Measurements from ENCODE around the gene UNC5CL.
A peak's percentile ranks its signal among the peaks of the same experiment; 100 is the strongest.

Gene UNC5CL

DNA sequence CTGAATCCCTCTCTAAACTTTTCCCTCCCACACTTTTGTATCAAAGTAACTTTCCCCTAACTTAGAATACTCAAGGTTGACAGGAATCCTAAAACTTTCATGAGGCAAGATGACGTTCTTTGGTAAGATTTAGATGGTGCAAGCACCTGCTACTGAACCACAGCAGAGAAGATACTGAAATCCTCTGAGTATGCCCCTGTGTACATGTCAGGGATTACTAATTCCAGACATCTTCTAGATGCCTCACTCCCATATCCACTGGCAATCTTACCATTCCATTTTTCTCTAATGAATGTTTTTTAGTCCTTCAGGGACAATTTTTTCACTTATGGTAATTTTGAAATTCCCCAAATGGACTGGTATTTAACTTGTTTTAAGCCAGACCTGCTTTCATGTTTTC is 23.0 kb upstream of the UNC5CL start:
- no peak for DNase-seq (ENCODE audit: low spot score)

GRCh38 chr6:41061196-41061726 is 22.2 kb upstream of the UNC5CL start:
- DNase-seq (ENCODE audit: low spot score), result no peak

DNA sequence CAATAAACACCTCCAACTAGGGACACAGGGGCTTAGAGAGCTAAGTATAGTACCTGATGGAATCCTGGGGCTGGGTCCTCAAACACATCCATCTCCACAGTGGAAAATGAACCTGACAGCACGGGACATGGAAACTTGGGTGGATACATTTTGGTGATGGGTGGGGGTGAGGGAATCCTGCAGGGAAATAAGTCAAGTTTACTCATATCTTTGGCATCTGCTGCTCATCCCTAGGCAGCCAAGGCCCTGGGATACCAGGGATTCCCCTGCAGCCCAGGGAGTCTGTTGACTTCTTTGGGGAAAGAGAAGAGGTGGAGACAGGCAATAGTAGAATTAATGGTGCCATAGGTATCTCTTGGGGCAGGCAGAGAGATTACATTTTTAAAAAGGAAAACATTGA is 20.5 kb upstream of the UNC5CL start:
- DNase-seq (ENCODE audit: low spot score), result no peak

GRCh38 chr6:41058783-41059181 is 19.8 kb upstream of the UNC5CL start:
- no peak for DNase-seq (ENCODE audit: low spot score)

- no peak for DNase-seq (ENCODE audit: low spot score)
Observed at GRCh38 chr6:41056768-41057490, 17.9 kb upstream of the UNC5CL start.

DNA sequence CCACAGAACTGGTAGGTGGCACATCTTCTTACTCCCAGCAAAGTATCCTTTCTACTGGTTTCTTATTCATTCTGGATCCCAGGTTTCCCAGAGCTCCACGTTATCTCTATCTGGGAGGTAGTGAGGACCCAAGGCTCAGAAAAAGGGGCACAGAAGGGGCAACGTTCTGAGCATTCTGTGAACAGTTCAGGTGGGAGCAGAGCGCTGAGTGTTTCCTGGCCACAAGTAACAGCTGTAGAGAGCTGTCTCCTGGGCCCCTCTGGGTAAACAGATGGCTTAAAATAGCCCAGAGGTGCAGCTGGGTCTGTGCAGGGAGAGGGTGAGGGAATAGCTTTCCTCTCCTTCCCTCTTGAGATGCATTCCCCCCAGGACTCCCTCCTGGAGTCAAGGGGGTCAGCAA is 16.1 kb upstream of the UNC5CL start:
- DNase-seq (ENCODE audit: low spot score), result no peak

GRCh38 chr6:41054511-41054910 is 15.5 kb upstream of the UNC5CL start:
- DNase-seq (ENCODE audit: low spot score), result no peak

- no peak for DNase-seq (ENCODE audit: low spot score)
Observed at GRCh38 chr6:41053041-41053440, 14.0 kb upstream of the UNC5CL start, which contains the start of gene APOBEC2. Gene APOBEC2, plus strand, starts transcription at chr6:41053202. Its CDS starts 146 bp downstream, at chr6:41053348.

GRCh38 chr6:41051873-41052272 is 12.9 kb upstream of the UNC5CL start:
- DNase-seq (ENCODE audit: low spot score), result no peak

DNA sequence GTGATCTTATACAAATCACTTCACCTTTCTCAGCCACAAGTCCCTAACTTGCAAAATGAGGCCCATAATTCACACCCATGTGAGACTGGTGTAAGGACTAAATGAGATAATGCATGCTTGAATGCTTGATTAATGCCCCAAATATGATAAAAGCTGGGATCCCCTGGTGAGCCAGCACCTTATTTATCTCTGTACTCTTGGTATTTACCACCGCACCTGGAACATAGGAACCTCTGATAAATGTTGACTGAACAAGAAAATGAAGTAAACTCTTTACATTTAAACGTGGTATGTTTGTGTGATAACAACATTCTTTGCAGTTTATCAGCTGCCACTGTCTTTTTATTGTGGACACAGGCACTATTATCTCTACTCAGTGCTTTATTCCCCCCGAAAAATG is 11.5 kb upstream of the UNC5CL start:
- DNase-seq (ENCODE audit: low spot score), result no peak

- DNase-seq (ENCODE audit: low spot score), result no peak
Observed at GRCh38 chr6:41049955-41050354, 10.9 kb upstream of the UNC5CL start.

GRCh38 chr6:41049521-41049920 is 10.5 kb upstream of the UNC5CL start:
- no peak for DNase-seq (ENCODE audit: low spot score)

GRCh38 chr6:41047745-41048732 is 9.0 kb upstream of the UNC5CL start:
- DNase-seq (ENCODE audit: low spot score), result no peak

GRCh38 chr6:41047306-41047705 is 8.3 kb upstream of the UNC5CL start:
- DNase-seq (ENCODE audit: low spot score), result no peak

- no peak for DNase-seq (ENCODE audit: low spot score)
Observed at GRCh38 chr6:41046084-41046483, 7.1 kb upstream of the UNC5CL start.

- no peak for DNase-seq (ENCODE audit: low spot score)
Observed at GRCh38 chr6:41045664-41046063, 6.6 kb upstream of the UNC5CL start.

GRCh38 chr6:41043151-41043550 is 4.1 kb upstream of the UNC5CL start:
- DNase-seq (ENCODE audit: low spot score), result no peak

- no peak for DNase-seq (ENCODE audit: low spot score)
Observed at GRCh38 chr6:41042226-41043055, 3.4 kb upstream of the UNC5CL start, which contains the start of gene TSPO2. Gene TSPO2, plus strand, starts transcription at chr6:41042467. Its CDS starts 519 bp downstream, at chr6:41042986.

DNA sequence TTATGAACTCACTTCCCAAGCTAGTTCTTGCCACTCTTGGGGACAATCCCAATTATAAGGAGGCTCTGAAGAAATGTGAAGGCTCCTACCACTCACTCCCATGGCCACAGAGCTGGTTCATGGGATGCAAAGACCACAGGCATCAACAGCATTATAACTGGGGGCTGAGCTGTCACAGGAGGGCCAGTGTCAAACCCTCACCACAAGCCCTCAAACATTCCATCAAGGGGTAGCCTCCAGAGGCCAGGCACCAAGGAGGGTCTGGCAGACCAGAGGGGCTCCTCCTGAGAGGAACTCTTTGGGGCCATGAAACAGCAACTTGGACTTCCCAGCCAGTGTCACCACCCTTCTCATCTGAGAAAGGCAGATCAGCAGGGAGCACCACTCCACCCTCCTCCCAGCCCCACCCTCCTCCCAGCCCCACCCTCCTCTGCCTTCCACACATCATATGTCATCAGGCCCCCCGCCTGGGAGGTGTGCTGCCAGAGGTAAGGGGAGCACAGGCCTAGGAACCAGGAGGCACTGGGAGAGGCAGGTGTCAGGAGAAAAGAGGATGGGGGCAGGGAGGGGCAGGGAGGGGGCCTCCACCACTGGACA is 2.0 kb upstream of the UNC5CL start:
- DNase-seq (ENCODE audit: low spot score), result peak; percentile 14

- DNase-seq (ENCODE audit: low spot score), result peak; percentile 62
Observed at GRCh38 chr6:41040101-41040939, 1.3 kb upstream of the UNC5CL start.
